GM12878 (cell line): ENCODE results near the gene ADPRHL1.
A peak's percentile ranks its signal among the peaks of the same experiment; 100 is the strongest.

Source experiments
- CTCF ChIP-seq, 3 experiments: IDR thresholded peaks in 2 of 3; conservative IDR thresholded peaks in 1 of 3; 2 replicates each; pipeline ENCODE4 v1.5.1; 2011; ENCODE audit warnings: low read depth in 3 of 3, low read length in 3 of 3, mild to moderate bottlenecking in 3 of 3, control low read depth in 2 of 3, moderate library complexity in 2 of 3, inconsistent platforms in 1 of 3, mixed read lengths in 1 of 3; ENCODE audit not compliant: control insufficient read depth in 2 of 3, insufficient read depth in 1 of 3; ENCODE audit errors: extremely low read depth in 1 of 3
- DPF2 ChIP-seq: fragments of 450-650 bp; IDR thresholded peaks from 2 replicates; pipeline ENCODE4 v1.6.1; 2017; ENCODE audit warnings: mild to moderate bottlenecking
- EP300 ChIP-seq, 2 experiments: fragments of 150-350 bp in 1 of 2; IDR thresholded peaks; 2 replicates each; pipeline ENCODE4 v1.6.1; 2011 to 2012; ENCODE audit warnings: low read depth in 2 of 2, low read length in 2 of 2, borderline replicate concordance in 1 of 2, improper control_type of control experiment in 1 of 2, inconsistent platforms in 1 of 2; ENCODE audit not compliant: control insufficient read depth in 1 of 2
- GABPA ChIP-seq: IDR thresholded peaks from 2 replicates; pipeline ENCODE4 v1.6.1; 2014; ENCODE audit warnings: antibody characterized with exemption, low read depth, mild to moderate bottlenecking, inconsistent platforms
- NFYA ChIP-seq: IDR thresholded peaks from 2 replicates; pipeline ENCODE4 v1.6.1; 2011; ENCODE audit warnings: low read depth, mild to moderate bottlenecking, low read length, improper control_type of control experiment, borderline replicate concordance
- PAX8 ChIP-seq: fragments of 450-650 bp; IDR thresholded peaks from 2 replicates; pipeline ENCODE4 v1.6.1; 2017; ENCODE audit warnings: mild to moderate bottlenecking, moderate library complexity
- POLR2A ChIP-seq: IDR thresholded peaks from 2 replicates; pipeline ENCODE4 v1.6.1; 2011; ENCODE audit warnings: low read depth, mild to moderate bottlenecking, low read length
- RBBP5 ChIP-seq: fragments of 200-600 bp; sonication (generic); conservative IDR thresholded peaks from 2 replicates; pipeline ENCODE4 v1.6.1; 2016
- TAF1 ChIP-seq: IDR thresholded peaks from 2 replicates; pipeline ENCODE4 v1.6.1; 2011; ENCODE audit warnings: mild to moderate bottlenecking, low read depth, low read length, borderline replicate concordance
- ZNF592 ChIP-seq: fragments of 450-650 bp; IDR thresholded peaks from 2 replicates; pipeline ENCODE4 v1.6.1; 2017; ENCODE audit warnings: mild to moderate bottlenecking, moderate library complexity

GRCh38 chr13:113493315-113493951 is 40.1 kb upstream of the ADPRHL1 start:
- TF ChIP-seq POLR2A (no peak), PAX8 (0 out of 2 replicates have a peak, but pooled peaks have one; percentile 37), EP300 (IDR thresholded peaks at IDR 0.05; ENCODE audit: borderline replicate concordance in 1 of 2, control insufficient read depth in 1 of 2, low read depth in 2 of 2, low read length in 2 of 2) (no peak), CTCF (IDR thresholded peaks at IDR 0.05 in 2 of 3, conservative IDR thresholded peaks at IDR 0.05 in 1 of 3; ENCODE audit: control insufficient read depth in 2 of 3, extremely low read depth in 1 of 3, insufficient read depth in 1 of 3, low read depth in 3 of 3, low read length in 3 of 3) (no peak), DPF2 (no peak), NFYA (no peak), TAF1 (no peak), ZNF592 (no peak), GABPA (no peak), RBBP5 (no peak)
